NCI-H82 (cell line): ENCODE data around the gene AXIN1.
"Not testable (repeated sequence)": the region's sequence is repeated elsewhere in the genome, so short reads cannot be mapped to it uniquely, and the experiment has no call there.

Experiments used
- DNase-seq: peaks from one replicate; lab custom pipeline; 2025; lab: John Stamatoyannopoulos, UW

Gene AXIN1, protein sequence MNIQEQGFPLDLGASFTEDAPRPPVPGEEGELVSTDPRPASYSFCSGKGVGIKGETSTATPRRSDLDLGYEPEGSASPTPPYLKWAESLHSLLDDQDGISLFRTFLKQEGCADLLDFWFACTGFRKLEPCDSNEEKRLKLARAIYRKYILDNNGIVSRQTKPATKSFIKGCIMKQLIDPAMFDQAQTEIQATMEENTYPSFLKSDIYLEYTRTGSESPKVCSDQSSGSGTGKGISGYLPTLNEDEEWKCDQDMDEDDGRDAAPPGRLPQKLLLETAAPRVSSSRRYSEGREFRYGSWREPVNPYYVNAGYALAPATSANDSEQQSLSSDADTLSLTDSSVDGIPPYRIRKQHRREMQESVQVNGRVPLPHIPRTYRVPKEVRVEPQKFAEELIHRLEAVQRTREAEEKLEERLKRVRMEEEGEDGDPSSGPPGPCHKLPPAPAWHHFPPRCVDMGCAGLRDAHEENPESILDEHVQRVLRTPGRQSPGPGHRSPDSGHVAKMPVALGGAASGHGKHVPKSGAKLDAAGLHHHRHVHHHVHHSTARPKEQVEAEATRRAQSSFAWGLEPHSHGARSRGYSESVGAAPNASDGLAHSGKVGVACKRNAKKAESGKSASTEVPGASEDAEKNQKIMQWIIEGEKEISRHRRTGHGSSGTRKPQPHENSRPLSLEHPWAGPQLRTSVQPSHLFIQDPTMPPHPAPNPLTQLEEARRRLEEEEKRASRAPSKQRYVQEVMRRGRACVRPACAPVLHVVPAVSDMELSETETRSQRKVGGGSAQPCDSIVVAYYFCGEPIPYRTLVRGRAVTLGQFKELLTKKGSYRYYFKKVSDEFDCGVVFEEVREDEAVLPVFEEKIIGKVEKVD

DNA sequence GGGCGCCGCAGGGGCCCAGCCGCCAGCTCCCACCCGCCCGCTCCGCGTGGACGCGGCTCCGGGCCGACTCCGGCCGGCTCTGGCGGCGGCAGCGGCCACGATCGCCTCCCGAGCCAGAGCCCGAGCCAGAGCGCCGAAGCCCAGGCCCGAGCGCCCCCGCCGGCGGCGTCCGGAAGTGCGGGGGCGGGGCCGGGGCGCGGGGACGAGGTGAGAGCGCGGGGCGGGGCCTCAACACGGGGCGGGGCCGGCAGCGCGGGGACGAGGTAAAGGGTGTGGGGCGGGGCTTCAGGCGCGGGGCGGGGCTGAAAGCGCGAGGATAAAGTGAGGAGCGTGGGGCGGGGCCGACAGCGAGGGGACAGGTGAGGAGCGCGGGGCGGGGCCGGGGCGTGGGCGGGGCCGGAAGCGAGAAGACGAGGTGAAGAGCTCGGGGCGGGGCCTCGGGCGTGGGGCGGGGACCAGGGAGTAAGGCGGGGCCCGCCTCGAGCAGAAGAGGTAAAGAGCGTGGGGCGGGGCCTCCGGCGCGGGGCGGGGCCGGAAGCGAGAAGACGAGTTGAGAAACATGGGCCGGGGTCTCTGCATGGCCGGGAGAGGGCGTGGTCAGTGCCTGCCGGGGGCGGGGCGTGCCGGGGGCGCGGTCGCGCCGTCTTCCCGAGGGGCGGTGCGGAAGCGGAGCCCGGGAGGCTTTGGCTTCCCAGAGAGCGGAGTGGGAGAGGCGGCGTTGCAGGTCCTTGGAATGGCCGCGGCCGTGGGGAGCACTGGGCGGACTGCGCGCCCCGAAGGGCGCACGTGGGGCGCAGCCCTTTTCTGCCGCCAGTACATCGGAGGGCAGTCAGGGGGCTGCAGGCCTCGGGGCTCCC, at the start of gene AXIN1:
TSS of gene AXIN1 (minus strand) at position 177 of the 857 bp plus-strand sequence. CDS start 5,698 bp downstream, outside the sequence.
- DNase-seq = peak; percentile 100

DNA sequence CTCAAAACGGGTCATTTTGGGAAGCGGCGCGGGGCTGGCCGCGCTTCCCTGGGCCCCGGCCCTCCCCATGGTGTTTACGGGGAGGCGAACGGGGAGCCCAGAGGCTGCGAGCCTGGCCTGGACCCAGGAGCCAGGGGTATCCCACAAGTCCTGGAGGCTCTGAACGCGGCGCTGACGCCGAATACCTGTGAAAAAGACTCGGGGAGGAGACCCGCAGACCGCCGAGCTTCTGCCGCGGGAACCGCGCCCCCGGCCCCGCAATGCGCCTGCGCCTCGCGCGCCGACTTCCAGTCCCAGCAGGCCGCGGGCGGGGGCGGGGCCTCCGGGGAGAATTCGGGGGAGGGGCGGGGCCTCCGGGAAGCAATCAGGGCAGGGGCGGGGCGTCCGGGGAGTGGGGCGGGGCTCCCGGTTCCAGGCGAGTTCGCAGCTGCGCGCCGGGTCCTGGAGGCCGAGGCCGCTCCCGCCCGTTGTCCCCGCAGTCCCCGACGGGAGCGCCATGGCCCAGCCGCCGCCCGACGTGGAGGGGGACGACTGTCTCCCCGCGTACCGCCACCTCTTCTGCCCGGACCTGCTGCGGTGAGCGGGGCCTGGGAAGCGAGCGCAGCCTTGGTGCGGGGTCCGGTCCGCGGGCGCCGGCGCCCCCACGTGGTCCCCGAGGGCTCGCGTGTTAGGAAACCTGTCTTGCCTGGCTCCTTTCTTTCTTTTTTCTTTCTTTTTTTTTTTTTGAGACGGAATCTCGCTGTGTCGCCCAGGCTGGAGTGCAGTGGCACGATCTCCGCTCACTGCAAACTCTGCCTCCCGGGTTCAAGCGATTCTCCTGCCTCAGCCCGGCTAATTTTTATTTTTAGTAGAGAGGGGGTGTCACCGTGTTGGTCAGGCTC, 49.2 kb upstream of the AXIN1 start, which contains the start of gene DECR2:
TSS of gene DECR2 (plus strand) at position 418 of the 881 bp plus-strand sequence. CDS start at position 497, 79 bp downstream.
- DNase-seq = peak; percentile 94

DNA sequence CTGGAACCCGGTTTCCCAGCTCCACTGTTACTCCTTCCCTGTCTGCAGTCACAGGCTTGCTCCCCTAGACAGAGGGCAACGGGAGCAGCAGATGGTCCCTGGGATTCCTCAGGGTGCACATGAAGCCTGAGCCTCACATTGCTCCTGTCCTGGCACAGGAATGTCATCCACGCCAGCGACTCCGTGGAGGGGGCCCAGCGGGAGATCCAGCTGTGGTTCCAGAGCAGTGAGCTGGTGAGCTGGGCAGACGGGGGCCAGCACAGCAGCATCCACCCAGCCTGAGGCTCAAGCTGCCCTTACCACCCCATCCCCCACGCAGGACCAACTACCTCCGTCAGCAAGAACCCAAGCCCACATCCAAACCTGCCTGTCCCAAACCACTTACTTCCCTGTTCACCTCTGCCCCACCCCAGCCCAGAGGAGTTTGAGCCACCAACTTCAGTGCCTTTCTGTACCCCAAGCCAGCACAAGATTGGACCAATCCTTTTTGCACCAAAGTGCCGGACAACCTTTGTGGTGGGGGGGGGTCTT, 47.6 kb upstream of the AXIN1 start:
- DNase-seq = no peak

DNA sequence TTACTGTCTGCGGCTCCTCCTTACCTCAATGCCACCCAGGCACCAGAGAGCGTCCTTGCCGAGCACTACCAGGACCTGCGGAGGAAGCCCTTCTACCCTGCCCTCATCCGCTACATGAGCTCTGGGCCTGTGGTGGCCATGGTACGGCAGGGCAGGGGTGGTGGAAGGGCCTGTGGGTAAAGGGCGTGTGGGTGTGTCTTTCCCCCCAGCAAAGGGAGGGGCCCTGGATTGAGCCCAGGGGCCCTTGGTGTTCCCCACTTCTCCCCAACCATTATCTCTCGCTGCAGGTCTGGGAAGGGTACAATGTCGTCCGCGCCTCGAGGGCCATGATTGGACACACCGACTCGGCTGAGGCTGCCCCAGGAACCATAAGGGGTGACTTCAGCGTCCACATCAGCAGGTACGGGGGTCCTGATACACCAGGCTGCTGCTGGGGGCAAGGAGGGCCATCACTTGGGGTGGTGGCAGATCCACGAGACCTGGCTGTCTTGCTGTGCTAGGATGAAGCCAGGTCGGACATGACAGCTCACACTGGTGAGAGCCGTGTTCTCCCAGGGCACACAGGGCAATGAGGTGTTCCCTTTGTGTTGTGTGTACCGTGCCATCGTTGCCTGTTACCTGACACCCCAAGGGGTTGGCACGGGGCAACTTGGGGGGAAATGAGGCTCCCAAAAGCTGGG, 47.0 kb upstream of the AXIN1 start:
- no peak for DNase-seq

DNA sequence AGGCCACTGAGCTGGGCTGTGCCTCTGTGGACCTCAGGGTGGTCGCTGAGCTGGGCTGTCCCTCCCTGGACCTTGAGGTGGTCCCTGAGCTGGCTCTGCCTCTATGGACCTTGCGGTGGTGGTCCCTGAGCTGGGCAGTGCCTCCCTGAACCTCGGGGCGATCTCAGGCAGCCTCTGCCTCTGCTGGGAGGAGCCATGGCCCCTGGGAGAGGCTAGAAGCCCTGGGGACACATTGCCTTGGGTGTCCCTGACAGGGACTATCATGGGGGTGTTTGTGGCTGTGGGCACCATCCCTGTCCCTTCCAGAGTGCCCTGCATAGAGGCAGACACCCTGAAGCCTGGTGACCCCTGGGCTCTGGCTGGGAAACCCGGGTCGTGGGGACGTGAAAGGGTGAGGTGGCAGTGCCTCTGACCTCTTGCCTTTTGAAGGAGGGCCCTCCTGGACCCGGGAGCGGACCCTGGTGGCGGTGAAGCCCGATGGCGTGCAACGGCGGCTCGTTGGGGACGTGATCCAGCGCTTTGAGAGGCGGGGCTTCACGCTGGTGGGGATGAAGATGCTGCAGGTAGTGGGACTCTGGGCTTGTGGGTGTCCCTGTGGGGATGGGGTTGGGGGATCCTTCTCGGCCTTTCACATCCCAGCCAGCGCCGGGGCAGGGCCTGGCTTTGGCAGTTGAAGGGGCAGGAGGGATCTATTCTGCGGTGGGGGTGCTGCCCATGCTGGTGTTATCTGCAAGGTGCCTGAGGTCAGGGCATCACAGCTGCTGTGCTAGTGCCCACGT, 46.2 kb upstream of the AXIN1 start:
- DNase-seq = no peak

DNA sequence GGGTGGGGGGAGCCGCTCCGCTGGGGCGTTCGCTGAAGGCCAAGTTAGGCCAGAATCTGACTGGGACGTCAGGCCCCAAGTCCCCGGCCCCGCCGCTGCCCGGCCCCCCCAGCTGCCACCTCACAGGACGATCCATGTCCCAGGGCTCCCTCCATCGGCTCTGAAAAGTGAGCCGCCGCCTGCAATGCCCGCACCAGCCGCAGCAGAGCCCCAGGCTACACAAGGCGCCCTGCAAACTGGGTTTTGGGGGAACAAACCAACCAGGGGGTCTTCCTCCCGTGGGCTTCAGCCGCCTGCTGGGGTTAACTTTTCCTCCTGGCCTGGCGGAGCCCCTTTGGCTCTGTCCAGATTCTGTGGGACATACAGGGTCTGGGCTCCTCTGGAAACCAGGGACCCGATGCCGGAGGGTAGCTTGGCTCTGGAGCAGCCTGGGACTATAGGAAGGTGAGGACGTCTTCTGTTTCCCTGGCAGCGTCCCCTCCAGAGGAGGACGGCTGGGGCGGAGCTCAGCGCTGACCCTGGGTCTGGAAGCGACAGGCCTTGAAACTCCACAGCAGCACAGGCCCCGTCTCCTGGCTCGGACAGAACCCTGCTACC, 45.3 kb upstream of the AXIN1 start:
- peak; percentile 57 for DNase-seq

DNA sequence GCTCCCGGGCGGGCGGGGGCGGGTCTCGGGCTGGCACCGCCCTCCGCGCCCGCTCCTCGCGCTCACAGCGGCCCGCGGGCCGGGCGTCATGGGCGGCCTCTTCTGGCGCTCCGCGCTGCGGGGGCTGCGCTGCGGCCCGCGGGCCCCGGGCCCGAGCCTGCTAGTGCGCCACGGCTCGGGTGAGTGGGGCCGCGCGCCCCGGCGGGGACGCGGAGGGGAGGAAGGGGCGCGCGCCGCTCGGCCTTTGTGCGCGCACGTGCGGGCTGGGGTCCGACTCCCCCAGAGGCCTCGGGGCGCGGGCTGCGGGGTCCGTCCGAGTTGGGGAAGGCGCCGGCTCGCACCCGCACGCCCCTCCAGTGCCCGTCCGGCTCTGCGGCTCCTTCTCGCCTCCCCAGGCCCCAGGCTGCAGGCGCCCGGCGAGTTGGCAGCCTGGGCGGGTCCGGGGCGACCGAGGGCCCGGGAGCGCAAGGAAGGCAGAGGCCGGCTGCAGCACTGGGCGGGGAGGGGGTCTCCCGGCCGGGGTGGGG, 44.7 kb upstream of the AXIN1 start, which contains the start of gene NME4:
TSS of gene NME4 (plus strand) at position 65 of the 527 bp plus-strand sequence. CDS start at position 89, 24 bp downstream.
- peak; percentile 57 for DNase-seq

DNA sequence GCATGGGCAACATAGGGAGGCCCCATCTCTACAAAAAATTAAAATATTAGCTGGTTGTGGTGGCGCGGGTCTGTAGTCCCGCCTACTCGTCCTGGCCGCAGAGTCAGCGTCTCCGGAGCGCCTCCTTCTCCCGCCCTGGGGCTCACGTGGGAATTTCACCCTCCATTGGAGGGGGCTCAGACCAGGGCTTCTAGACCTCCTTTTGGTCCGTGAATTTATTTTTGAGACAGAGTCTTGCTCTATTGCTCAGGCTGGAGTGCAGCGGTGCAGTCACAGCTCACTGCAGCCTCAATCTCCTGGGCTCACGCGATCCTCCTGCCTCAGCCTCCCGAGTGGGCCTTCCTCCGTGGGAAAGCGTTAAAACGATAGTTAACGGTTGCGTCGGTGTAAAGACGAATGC, 44.1 kb upstream of the AXIN1 start:
- peak; percentile 80 for DNase-seq

DNA sequence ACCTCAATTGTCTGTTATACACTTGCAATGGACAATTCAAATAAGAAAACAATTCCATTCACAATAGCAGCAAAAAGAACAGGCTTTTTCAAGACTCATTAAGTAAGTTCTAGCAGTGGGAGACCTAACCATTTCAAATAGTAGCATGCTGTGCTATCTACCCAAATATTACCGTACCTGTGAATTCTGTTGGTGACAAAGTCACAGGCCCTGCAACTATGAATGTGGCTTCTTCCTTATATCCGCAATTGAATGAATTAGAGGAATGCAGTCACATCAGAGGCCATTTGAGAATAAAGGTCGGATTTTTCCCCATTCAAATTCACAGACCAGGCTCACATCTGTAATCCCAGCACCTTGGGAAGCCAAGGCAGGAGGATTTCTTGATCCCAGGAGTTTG, 43.7 kb upstream of the AXIN1 start:
- DNase-seq = no peak

DNA sequence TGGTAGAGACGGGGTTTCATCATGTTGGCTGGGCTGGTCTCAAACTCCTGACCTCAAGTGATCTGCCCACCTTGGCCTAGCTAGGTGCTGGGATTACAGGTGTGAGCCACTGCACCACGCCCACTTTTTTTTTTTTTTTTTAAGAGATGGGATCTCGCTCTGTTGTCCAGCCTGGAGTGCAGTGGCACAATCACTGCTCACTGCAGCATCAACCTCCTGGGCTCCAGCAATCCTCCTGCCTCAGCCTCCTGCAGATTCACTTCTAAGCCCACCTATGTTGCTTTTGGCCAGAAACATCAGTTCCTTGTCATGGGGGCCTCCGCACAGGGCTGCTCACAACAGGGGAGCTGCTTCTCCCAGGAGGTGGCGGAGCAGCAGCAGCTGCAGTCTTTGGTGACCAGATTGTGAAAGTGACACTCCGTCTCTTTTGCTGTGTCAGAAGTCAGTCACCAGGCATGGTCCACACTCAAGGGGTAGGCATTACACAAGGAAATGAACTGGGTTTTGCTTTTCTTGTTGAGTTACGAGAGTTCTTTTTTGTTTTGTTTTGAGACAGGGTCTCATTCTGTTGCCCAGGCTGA, 40.0 kb upstream of the AXIN1 start:
- DNase-seq = no peak

DNA sequence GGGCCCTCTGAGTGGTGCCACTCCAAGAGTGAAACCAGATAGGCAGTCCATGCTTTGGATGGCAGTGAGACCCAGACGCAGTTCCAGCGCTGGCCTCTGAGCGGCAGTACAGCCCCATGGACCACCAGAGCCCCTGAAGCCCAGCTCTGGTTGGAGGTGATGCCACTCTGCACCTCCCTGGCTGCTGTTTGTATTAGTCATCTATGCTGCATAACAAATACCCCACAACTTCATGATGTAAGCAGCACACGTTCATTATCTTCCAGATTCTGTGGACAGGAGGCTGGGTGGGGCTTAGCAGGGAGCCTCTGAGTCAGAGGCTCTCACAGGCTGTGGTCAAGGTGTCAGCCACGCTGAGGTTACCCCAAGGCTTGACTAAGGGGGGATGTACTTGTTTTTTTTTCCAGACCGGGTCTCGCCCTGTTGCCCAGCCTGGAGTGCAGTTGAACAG, 39.4 kb upstream of the AXIN1 start:
- peak; percentile 75 for DNase-seq

DNA sequence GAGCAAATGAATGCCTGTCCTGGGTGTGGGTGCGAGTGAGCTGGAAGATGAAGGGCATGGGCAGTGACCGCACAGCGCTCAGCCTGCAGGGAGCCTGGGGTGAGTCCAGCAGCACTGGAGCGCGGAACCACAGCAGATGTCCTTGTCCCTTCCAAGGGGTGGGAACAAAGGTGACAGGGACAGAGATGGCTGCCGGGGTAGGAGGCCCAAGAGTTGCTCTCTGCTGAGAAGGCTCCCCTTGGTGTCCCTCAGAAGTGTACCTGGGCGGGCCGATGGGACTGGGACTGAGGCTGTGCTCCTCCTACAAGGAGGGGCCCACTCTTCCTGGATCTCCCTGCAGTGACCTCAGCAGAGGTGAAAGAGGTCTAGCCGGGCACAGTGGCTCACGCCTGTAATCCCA, 36.8 kb upstream of the AXIN1 start:
- DNase-seq = no peak

DNA sequence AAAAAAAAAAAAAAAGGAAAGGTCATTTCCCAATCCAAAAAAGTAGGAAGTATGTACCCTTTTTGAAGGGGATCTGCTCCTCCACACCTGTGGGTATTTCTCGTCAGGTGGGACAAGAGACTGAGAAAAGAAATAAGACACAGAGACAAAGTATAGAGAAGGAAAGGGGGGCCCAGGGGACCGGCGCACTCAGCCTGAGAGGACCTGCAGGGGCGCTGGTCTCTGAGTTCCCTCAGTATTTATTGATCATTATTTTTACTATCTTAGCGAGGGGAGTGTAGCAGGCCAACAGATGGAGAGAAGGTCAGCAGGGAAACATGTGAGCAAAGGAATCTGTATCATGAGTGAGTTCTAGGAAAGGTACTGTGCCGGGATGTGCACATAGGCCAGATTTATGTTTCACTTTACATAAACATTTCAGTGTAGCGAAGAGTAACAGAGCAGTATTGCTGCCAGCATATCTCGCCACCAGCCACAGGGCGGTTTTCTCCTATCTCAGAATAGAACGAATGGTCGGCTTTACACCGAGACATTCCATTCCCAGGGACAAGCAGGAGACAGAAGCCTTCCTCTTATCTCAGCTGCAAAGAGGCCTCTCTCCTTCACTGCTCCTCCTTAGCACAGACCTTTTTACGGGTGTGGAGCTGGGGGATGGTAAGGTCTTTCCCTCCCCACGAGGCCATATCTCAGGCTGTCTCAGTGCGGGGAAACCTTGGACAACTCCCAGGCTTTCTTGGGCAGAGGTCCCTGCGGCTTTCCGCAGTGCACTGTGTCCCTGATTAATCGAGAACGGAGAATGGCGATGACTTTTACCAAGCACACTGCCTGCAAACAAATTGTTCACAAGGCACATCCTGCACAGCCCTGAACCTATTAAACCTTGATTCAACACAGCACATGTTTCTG, 35.5 kb upstream of the AXIN1 start:
- not testable (repeated sequence) for DNase-seq

DNA sequence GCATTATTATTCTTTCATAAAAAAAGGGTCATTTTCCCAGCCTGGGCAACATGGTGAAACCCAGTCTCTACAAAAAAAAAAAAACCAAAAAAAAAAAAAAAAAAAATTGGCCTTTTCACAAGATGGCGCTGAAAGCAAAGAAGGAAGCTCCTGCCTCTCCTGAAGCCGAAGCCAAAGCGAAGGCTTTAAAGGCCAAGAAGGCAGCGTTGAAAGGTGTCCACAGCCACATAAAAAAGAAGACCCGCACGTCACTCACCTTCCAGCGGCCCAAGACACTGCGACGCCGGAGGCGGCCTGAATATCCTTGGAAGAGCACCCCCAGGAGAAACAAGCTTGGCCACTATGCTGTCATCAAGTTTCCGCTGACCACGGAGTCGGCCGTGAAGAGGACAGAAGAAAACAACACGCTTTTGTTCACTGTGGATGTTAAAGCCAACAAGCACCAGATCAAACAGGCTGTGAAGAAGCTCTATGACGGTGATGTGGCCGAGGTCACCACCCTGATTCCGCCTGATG, 34.2 kb upstream of the AXIN1 start:
- DNase-seq = no peak

DNA sequence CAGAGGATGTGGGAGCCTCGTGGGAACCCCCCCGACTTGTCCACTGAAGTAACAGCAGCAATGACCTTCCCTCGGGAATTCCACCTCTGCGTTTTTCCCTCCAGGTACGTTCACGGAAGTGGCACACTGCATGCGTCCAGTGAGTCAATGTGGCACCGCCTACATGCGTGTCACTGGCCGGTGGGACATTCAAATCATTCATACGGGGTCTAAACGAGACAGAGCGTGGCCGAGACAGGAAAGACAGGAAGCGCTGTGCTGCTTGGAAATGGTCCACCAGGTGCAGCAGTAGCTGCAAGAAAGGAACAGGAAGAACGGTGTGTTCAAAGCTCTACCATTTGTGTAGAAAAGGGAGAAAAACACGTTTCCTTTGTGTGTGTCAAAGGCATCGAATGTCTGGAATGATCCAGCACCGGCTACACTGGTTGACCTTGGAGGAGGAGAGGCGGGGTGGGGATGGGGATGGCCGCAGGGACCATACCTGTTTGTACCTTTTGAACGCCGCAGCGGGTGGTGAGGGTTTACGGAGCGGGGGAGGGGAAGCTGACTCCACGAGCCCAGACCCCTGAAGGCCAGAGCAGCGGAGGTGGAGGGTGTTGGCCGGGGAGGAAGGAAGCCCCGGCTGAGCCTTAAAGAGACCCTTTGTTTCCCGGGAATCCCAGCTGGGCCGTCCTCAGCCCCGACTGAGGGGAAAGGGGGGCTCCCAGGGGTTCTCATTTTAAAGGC, 31.0 kb upstream of the AXIN1 start:
- DNase-seq = no peak
